Measurements from ENCODE around the gene C17orf75. TPM values are rescaled to one million over a fixed set of nuclear protein-coding genes. Genes with fewer than 3 reads are reported as not detected.

The C17orf75 gene
- total RNA-seq, 1 donor from 2014 or later: 19.4 TPM

DNA sequence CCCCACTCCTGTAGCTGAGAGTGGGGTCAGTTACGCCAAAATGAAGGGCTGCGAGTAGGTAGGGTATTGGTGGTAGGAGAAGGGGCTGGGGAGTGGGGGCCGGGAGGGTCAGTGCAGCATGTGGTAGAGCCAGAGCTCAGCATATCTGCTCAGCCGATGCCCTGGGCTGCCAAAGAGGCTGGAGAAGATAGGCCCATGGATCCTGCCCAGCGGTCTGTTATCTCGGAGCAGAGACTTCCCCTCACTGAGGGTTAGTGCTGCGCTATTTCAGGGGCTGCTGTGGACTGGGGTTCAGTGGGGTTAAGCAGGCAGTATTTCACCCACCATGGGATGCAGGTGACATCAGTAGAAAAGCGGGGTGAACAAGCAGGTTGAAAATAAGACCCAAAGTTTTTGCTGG lies 56.7 kb downstream of the C17orf75 start:
- peaks cover 8% of the 10 kb centered on the region for H3K27me3 Mint-ChIP-seq (ENCODE audit: unreplicated experiment)
- TF ChIP-seq, protein P1, sequence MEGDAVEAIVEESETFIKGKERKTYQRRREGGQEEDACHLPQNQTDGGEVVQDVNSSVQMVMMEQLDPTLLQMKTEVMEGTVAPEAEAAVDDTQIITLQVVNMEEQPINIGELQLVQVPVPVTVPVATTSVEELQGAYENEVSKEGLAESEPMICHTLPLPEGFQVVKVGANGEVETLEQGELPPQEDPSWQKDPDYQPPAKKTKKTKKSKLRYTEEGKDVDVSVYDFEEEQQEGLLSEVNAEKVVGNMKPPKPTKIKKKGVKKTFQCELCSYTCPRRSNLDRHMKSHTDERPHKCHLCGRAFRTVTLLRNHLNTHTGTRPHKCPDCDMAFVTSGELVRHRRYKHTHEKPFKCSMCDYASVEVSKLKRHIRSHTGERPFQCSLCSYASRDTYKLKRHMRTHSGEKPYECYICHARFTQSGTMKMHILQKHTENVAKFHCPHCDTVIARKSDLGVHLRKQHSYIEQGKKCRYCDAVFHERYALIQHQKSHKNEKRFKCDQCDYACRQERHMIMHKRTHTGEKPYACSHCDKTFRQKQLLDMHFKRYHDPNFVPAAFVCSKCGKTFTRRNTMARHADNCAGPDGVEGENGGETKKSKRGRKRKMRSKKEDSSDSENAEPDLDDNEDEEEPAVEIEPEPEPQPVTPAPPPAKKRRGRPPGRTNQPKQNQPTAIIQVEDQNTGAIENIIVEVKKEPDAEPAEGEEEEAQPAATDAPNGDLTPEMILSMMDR (IDR thresholded peaks at IDR 0.05): no peak
- peaks cover 4% of the 10 kb centered on the region for H3K4me1 Mint-ChIP-seq (ENCODE audit: unreplicated experiment)
- H3K27ac Mint-ChIP-seq (ENCODE audit: unreplicated experiment): no peak overlapping the region
- H3K9me3 Mint-ChIP-seq (ENCODE audit: unreplicated experiment): no peaks in the 10 kb centered on the region
- no peak for DNase-seq (ENCODE audit: extremely low spot score, unreplicated experiment)
- no peaks in the 10 kb centered on the region for H3K36me3 Mint-ChIP-seq (ENCODE audit: unreplicated experiment)
- no peak overlapping the region for H3K4me3 Mint-ChIP-seq (ENCODE audit: unreplicated experiment)

DNA sequence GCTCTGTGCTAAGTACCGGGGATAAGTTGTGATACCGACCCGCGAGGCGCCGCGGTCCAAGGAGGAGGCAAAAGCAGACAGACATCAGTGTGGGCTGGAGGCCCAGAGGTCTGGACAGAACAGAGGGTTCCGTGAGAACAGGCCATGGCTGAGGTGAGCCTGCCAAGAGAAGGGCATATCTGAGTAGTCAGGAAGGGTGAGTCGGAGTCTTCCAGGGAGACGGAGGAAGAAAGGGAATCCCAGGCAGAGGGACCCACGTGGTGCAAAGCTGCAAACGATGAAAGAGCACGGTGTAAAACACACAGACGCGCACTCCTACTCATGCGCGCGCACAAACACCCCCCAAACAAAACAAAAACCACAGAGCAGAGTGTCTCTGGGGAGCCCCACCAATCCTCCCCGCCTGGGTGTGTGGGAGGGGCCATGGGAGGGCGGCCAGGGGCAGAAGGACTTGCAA lies 58.2 kb downstream of the C17orf75 start:
- Mint-ChIP-seq H3K27ac (ENCODE audit: unreplicated experiment) (no peak overlapping the region), H3K9me3 (ENCODE audit: unreplicated experiment) (no peaks in the 10 kb centered on the region), H3K36me3 (ENCODE audit: unreplicated experiment) (no peaks in the 10 kb centered on the region), H3K4me3 (ENCODE audit: unreplicated experiment) (no peak overlapping the region), H3K4me1 (ENCODE audit: unreplicated experiment) (peaks cover 4% of the 10 kb centered on the region), H3K27me3 (ENCODE audit: unreplicated experiment) (peaks cover 13% of the 10 kb centered on the region)
- no peak for DNase-seq (ENCODE audit: extremely low spot score, unreplicated experiment)
- TF ChIP-seq, protein P1 (IDR thresholded peaks at IDR 0.05): no peak

DNA sequence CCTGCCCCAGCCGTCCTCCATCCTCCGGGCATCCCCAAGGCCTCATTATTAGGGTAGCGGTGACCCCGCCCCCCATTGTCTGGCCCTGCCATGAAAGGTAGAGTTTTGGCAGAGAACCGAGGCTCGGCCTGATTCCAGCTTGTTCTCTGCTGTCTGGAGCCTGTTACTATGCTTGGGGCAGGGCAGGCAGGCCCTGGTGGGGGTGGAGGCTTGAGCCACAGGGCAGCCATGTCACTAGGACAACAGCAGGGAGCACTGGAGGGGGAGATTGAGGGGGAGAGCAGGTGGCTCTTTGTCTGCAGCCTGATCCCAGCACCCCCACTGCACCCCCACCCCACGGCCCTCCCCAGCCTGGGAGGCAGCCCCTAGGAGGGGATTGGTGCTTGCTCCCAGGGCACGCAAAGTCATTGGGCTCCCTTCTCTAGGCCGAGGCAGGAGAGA lies 60.9 kb downstream of the C17orf75 start:
- DNase-seq (ENCODE audit: extremely low spot score, unreplicated experiment): no peak
- no peaks in the 10 kb centered on the region for H3K36me3 Mint-ChIP-seq (ENCODE audit: unreplicated experiment)
- H3K9me3 Mint-ChIP-seq (ENCODE audit: unreplicated experiment): no peaks in the 10 kb centered on the region
- H3K4me3 Mint-ChIP-seq (ENCODE audit: unreplicated experiment): no peak overlapping the region
- peaks cover 5% of the 10 kb centered on the region for H3K4me1 Mint-ChIP-seq (ENCODE audit: unreplicated experiment)
- H3K27me3 Mint-ChIP-seq (ENCODE audit: unreplicated experiment): peaks cover 13% of the 10 kb centered on the region
- H3K27ac Mint-ChIP-seq (ENCODE audit: unreplicated experiment): no peak overlapping the region
- TF ChIP-seq, protein P1 (IDR thresholded peaks at IDR 0.05): no peak

DNA sequence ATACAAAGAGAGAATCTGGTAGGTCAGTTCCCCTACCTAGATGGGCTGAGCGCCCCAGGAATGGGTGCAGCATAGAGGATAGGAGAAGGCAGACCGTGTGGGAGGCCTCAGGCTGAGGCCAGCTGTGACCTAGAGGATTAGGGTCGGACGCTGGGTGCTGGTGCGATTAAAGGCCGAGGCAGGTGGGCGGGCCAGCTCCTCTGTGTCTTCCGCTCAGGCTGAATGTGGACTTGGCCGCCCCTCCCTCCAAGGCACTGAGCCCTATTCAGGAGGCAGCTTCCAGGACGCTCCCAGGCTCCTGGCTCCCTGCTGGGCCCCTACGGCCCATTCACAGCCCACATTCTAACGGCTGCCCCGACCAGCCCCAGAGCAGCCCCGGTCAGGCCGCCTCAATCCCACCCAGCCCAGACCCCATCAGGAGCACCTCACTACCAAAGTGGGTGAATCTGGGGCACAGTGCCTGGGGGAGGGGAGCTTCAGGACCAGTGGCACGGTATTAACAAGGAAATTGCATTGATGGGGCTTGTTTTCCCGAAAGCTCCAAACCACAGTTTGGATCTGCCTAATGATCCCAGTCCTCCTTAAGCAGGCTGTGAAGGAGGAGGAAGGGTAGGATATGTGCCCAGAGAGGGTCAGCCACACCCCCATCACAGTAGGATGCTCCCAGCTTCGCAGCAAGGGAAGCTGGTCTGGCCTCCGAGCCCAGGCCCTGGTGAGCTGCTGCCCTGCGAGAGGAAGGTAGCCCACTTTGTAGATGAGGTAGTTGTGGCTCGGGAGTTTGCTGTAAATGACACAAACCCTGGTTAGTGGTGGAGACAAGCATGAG lies 61.9 kb downstream of the C17orf75 start:
- Mint-ChIP-seq H3K4me1 (ENCODE audit: unreplicated experiment) (peaks cover 11% of the 10 kb centered on the region), H3K9me3 (ENCODE audit: unreplicated experiment) (no peaks in the 10 kb centered on the region), H3K27me3 (ENCODE audit: unreplicated experiment) (peaks cover 13% of the 10 kb centered on the region), H3K36me3 (ENCODE audit: unreplicated experiment) (no peaks in the 10 kb centered on the region), H3K27ac (ENCODE audit: unreplicated experiment) (no peak overlapping the region), H3K4me3 (ENCODE audit: unreplicated experiment) (no peak overlapping the region)
- DNase-seq (ENCODE audit: extremely low spot score, unreplicated experiment): no peak
- TF ChIP-seq, protein P1 (IDR thresholded peaks at IDR 0.05): no peak

DNA sequence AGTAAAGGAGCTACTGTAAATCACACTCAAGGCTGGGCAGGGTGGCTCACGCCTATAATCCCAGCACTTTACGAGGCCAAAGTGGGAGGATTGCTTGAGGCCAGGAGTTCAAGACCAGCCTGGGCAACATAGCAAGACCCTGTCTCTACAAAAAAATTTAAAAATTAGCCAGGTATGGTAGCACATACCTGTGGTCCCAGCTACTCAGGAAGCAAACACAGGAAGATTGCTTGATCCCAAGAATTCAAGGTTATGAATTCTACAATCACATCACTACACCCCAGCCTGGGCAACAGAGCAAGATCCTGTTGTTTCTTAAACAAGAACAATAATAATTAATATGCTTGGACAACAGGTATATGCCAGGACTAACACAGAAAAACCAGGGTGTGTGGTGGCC lies 63.2 kb downstream of the C17orf75 start:
- peaks cover 15% of the 10 kb centered on the region for H3K4me1 Mint-ChIP-seq (ENCODE audit: unreplicated experiment)
- H3K27ac Mint-ChIP-seq (ENCODE audit: unreplicated experiment): no peak overlapping the region
- H3K36me3 Mint-ChIP-seq (ENCODE audit: unreplicated experiment): no peaks in the 10 kb centered on the region
- no peak overlapping the region for H3K4me3 Mint-ChIP-seq (ENCODE audit: unreplicated experiment)
- TF ChIP-seq, protein P1 (IDR thresholded peaks at IDR 0.05): no peak
- no peak for DNase-seq (ENCODE audit: extremely low spot score, unreplicated experiment)
- peaks cover 9% of the 10 kb centered on the region for H3K27me3 Mint-ChIP-seq (ENCODE audit: unreplicated experiment)
- H3K9me3 Mint-ChIP-seq (ENCODE audit: unreplicated experiment): no peaks in the 10 kb centered on the region

Measured in osteocyte (in vitro differentiated cells).